Cerebellar nuclear complex (tissue), 1 donor: ENCODE results near the gene MAP3K9.
"Not testable (repeated sequence)": the region's sequence is repeated elsewhere in the genome, so short reads cannot be mapped to it uniquely, and the experiment has no call there.

Experiments used
- DNase-seq, 2 experiments: peaks; one replicate each; lab custom pipeline; 2025; lab: John Stamatoyannopoulos, UW

Gene MAP3K9

DNA sequence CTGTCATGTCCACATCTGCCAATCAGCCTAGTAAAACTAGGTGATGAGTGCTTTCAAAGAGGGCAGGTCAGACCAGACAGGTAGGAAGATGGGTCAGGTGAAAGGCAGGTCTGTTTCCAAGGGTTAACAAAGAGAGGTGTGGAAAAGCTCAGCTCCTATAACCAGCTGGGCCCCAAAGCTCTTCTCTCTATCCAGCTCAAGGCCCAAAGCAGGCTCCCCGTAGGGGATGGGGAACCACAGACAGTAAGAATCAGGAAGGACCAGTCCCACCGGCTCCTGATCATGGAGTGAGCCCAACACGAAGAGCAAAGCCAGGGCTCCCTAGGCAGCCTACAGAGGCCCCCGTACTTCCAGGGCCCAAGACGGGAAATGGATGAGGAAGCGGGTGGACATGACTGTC is 84.4 kb downstream of the MAP3K9 start:
- no peak for DNase-seq

GRCh38 chr14:70724110-70724509 is 85.2 kb downstream of the MAP3K9 start:
- no peak for DNase-seq

DNA sequence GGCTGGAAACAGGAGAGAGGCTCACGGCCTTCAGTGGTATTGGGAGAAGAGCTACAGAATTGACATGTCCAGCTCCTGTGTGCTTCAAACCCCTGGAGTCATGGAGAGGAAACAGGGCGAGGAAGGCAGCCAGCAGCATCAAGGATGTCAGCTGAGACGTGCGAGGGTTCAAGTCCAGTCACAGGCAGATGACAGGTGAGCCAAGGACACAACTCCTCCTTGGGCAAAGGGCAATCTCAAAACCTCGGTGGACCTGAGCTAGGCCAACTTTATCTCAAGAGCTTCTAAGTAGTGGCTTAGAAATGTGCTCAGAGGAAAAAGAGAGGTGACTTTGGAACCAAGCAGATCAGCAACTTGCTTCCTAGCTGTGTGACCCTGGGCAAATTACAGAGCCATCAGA is 86.0 kb downstream of the MAP3K9 start:
- DNase-seq: no peak

DNA sequence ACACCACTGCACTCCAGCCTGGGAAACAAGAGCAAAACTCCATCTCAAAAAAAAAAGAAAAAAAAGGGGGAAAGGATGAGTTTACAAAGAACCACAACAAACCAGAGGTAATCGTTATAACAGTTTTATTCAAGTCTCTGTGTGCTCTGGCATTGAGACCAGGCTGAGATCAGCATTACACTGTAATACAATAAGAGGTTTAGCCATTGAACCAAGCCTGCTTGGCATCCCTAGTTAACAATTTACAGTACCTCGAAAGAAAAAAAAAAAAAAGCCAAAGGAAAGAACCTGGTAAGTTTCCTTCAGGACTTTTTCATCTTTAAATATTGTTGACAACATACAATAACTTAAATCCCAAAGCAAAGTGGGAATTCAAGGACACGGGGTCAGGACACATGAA is 86.9 kb downstream of the MAP3K9 start:
- no peak for DNase-seq

GRCh38 chr14:70721542-70721941 is 87.8 kb downstream of the MAP3K9 start:
- DNase-seq: no peak

GRCh38 chr14:70718383-70719118 is 90.8 kb downstream of the MAP3K9 start:
- no peak for DNase-seq

DNA sequence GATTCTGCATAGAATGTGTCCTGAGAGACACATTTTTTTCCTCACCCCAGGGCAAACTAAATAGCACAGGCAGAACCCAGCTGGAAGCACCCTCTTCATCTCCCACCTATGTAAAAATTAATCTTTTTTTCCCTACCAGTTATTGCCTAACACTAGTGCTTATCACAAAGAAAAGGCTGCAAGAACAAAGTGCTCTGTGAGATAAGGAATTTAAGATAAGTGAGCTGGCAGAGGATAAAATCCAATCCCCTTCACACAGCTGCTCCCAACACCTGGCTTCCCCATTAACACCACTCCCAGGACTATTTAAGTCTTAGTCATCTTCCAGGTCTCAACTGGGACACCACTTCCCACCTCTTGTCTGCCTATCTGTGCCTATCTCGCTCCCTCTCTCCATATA is 92.4 kb downstream of the MAP3K9 start:
- DNase-seq: no peak

GRCh38 chr14:70716483-70716882 is 92.8 kb downstream of the MAP3K9 start:
- no peak for DNase-seq

- peak in 1 of 2 experiments; percentile 3 for DNase-seq
Measured at GRCh38 chr14:70714055-70714550, 95.2 kb downstream of the MAP3K9 start.

GRCh38 chr14:70713511-70713916 is 95.8 kb downstream of the MAP3K9 start:
- no peak for DNase-seq

GRCh38 chr14:70713096-70713495 is 96.2 kb downstream of the MAP3K9 start:
- DNase-seq: no peak

DNA sequence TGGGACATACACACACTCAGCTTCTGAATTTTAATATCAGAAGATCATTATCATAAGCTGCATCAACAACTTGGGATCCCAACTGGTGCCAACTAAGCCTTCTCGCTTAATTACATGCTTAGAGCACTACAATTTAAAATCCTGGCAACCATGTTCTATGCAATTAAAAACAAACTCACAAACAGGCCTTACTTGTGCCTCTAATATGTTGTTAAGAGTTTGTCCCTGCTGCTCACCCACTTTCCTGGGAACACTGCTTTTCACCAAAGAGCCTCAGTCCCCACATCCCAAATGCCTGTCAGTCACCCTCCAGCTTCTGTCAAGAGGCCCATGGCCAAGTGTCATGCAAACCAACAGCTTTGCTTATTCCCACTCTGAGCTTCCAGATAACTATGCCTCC is 97.9 kb downstream of the MAP3K9 start:
- DNase-seq: no peak

GRCh38 chr14:70709726-70710382 is 99.5 kb downstream of the MAP3K9 start:
- DNase-seq: no peak

GRCh38 chr14:70708717-70709570 is 100.4 kb downstream of the MAP3K9 start:
- no peak for DNase-seq

DNA sequence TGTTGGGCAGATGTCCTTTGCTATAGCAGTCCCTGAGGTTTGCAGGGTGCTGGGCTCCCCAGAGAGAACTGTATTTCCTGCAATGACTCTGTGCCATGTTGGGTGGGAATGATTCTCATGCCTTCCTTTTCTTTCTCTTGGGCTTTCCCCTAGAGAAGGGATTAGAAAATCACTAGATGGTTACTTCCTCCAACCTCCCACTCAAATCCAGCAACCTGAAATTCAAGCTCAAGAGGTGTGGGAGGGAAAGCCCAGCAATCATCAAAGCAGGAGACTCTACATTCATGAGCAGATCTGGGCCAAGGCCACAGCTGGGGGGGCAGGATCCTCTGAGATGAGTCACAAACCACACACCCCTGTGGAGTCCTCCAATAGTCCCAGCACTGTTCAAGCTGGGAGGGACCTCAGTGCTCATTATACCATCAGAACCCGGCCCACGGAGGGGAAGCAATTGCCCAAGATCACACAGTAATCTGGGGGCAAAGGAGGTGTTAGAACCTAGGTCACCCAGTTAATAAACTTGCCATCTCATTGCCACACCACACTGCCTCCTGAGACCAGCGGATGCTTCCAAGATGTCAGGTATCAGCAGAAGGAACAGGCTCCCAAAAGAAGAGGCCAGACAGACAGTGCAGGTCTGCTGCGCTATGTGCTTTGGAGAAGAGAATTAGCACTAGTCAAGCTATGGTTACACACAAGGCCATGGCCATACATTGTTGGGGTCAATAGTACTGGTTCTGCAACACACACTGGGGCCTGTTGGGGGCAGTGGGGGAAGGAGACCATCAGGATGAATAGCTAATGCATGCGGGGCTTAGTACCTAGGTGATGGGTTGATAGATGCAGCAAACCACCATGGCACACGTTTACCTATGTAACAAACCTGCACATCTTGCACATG is 101.9 kb downstream of the MAP3K9 start:
- DNase-seq: no peak

DNA sequence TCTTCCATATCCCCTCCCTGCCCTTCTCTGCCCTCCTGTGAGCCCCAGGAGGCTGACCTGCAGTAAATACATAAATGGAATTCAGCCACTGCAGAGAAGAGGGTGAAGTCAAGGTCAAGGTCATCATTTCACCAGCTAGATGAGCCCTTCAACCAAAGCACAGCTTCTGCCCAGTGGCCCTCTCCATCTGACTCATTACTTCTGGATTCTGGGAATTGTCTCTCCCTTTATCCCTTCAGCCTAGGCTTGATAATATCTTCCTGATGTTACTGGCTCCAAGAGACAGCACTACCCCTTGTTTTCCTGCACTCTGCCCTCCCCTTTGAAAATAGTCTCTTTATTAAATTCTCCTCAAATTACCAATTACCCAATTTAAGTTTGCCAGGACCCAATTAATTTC is 103.1 kb downstream of the MAP3K9 start:
- no peak for DNase-seq

DNA sequence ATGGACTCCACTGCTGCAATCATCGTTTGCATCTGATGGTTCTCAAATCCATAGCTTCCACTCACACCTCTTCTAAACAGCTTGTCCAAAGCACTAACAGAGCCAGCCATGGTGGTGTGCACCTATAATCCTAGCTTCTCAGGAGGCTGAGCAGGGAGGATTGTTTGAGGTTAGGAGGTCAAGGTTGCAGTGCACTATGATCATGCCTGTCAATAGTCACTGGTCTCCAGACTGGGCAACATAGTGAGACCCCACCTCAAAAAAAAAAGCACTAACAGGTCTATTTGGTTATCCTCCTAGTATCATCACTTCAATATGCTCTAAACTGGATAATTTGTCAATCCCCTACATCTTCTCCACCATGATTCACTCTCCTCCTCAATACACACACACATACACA is 104.4 kb downstream of the MAP3K9 start:
- no peak for DNase-seq

DNA sequence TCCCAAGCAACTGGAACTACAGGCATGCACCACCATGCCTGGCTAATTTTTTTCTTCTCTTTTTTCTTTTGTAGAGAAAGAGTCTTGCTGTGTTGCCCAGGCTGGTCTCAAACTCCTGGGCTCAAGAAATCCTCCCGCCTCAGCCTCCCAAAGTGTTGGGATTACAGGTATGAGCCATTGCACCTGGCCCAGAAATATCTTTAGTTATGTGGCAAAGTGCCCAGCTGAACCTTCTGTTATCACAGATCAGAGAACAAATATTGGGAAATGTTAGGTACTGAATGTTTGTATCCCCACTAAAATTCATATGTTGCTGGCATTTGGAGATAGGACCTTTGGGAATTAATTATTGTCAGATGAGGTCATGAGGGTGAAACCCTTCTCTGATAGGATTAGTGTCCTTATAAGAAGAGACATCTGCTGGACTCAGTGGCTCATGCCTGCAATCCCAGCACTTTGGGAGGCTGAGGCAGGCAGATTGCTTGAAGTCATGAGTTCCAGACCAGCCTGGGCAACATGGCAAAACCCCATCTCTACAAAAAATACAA is 105.6 kb downstream of the MAP3K9 start:
- DNase-seq: not testable (repeated sequence)

- no peak for DNase-seq
Measured at GRCh38 chr14:70702161-70702560, 107.2 kb downstream of the MAP3K9 start.

GRCh38 chr14:70701610-70702009 is 107.7 kb downstream of the MAP3K9 start:
- no peak for DNase-seq

DNA sequence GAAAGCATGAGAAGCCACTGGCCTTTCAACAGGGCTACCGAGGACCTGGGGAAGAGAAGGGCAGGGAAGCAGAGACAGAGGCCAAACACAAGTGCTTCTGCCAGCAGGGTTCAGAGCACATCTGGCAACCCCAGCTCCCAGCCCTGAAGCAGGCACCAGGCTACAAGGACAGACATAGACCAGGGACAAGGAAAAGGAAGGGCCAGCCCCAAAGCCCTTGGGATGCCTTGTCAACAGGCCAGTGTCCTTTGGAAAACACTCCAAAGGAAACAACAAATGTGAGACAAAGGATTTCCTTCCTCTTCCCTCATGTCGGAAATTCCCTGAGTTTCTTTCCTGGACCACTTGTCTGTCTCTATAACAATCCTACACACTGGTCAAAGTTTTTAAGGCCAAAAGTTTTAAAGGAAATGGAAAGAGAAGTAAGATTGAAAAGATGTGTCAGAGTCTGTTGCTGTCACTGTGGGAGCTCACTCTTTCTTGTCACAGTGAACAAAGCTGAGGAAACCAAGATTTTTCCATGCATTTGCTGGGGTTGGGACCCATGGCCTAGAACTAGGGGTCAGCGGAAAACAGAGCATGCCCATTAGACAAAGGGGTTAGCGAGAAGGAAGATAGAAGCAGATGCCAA is 108.2 kb downstream of the MAP3K9 start:
- DNase-seq: no peak
